Esophagus (tissue), 2 donors: ENCODE results near the gene RNF144B. TPM values are rescaled to one million over a fixed set of nuclear protein-coding genes. Genes with fewer than 3 reads are reported as not detected.

ENCODE experiments used
- H3K27ac ChIP-seq, 2 donors: one replicate each; pipeline ENCODE4 v1.5.1; 2013; ENCODE audit warnings: low read depth in 2 of 2, mild to moderate bottlenecking in 2 of 2, inconsistent platforms in 1 of 2, low read length in 1 of 2, moderate library complexity in 1 of 2
- H3K27me3 ChIP-seq, 2 donors: one replicate each; pipeline ENCODE4 v1.6.1; 2013; ENCODE audit warnings: low read length in 2 of 2, control low read depth in 1 of 2, mild to moderate bottlenecking in 1 of 2; ENCODE audit not compliant: insufficient read depth in 2 of 2, control insufficient read depth in 1 of 2
- H3K36me3 ChIP-seq, 2 donors: one replicate each; pipeline ENCODE4 v1.6.1; 2013; ENCODE audit warnings: low read length in 1 of 2; ENCODE audit not compliant: control insufficient read depth in 2 of 2, insufficient read depth in 2 of 2
- H3K4me1 ChIP-seq, 2 donors: one replicate each; pipeline ENCODE4 v1.6.1; 2013; ENCODE audit warnings: low read length in 1 of 2; ENCODE audit not compliant: control insufficient read depth in 2 of 2, insufficient read depth in 2 of 2
- H3K4me3 ChIP-seq, 2 donors: one replicate each; pipeline ENCODE4 v1.5.1; 2013; ENCODE audit warnings: low read length in 2 of 2, mild to moderate bottlenecking in 2 of 2, low read depth in 1 of 2, moderate library complexity in 1 of 2
- H3K9me3 ChIP-seq, 2 donors: one replicate each; pipeline ENCODE4 v1.6.1; 2013; ENCODE audit warnings: mild to moderate bottlenecking in 2 of 2, low read depth in 1 of 2, low read length in 1 of 2, moderate library complexity in 1 of 2; ENCODE audit not compliant: control insufficient read depth in 2 of 2, insufficient read depth in 1 of 2
- WGBS, 2 donors: extraction: QIAGEN DNeasy Blood & Tissue Kit; methylation state at CpG; one replicate each; pipeline ENCODE4 v1.1.7; 2013; 5-methylcytosine and 5-hydroxymethylcytosine counted together
- polyA plus RNA-seq, 2 donors: library from polyadenylated mRNA; stranded (reverse); fragments of 200-250 nt; gene quantifications; one replicate each; pipeline ENCODE4 v1.2.3, GENCODE V29; 2013
- donor health status: healthy with polysubstance abuse.
- donor health status: Bipolar disorder and iron deficiency.

RNF144B gene
- polyA plus RNA-seq, 2 donors: 5.4 to 6.5 TPM

- 70 to 73% methylated on average over 7 of the region's 7 CpGs for WGBS, 2 donors
- H3K27ac ChIP-seq: no peak overlapping the region
- no peak overlapping the region for H3K4me3 ChIP-seq
- H3K27me3 ChIP-seq: no peaks in the 10 kb centered on the region
- no peaks in the 10 kb centered on the region for H3K9me3 ChIP-seq
- H3K4me1 ChIP-seq: peaks cover 0 to 3% of the 10 kb centered on the region in 2 donors
- H3K36me3 ChIP-seq: no peaks in the 10 kb centered on the region
Measured at GRCh38 chr6:18507018-18507415, 119.9 kb downstream of the RNF144B start.

GRCh38 chr6:18507561-18507960 is 120.4 kb downstream of the RNF144B start:
- no peak overlapping the region for H3K27ac ChIP-seq
- peaks cover 0 to 3% of the 10 kb centered on the region in 2 donors for H3K4me1 ChIP-seq
- no peak overlapping the region for H3K4me3 ChIP-seq
- WGBS, 2 donors: 53 to 68% methylated on average over 2 of the region's 2 CpGs
- H3K27me3 ChIP-seq: no peaks in the 10 kb centered on the region
- H3K9me3 ChIP-seq: no peaks in the 10 kb centered on the region
- H3K36me3 ChIP-seq: no peaks in the 10 kb centered on the region

- 71 to 79% methylated on average over 3 of the region's 3 CpGs for WGBS, 2 donors
- Histone ChIP-seq H3K4me3 (no peak overlapping the region), H3K4me1 (no peaks in the 10 kb centered on the region), H3K9me3 (no peaks in the 10 kb centered on the region), H3K27me3 (no peaks in the 10 kb centered on the region), H3K27ac (no peak overlapping the region), H3K36me3 (no peaks in the 10 kb centered on the region)
Measured at GRCh38 chr6:18509871-18510643, 122.9 kb downstream of the RNF144B start.

- WGBS, 2 donors: 84 to 88% methylated on average over 2 of the region's 2 CpGs
- no peak overlapping the region for H3K27ac ChIP-seq
- no peaks in the 10 kb centered on the region for H3K27me3 ChIP-seq
- H3K9me3 ChIP-seq: no peaks in the 10 kb centered on the region
- no peaks in the 10 kb centered on the region for H3K36me3 ChIP-seq
- no peak overlapping the region for H3K4me3 ChIP-seq
- no peaks in the 10 kb centered on the region for H3K4me1 ChIP-seq
Measured at GRCh38 chr6:18510644-18511033, 123.5 kb downstream of the RNF144B start.

- no peak overlapping the region for H3K4me3 ChIP-seq
- H3K27ac ChIP-seq: no peak overlapping the region
- 82 to 83% methylated on average over 8 of the region's 8 CpGs for WGBS, 2 donors
Measured at GRCh38 chr6:18511211-18511610, 124.1 kb downstream of the RNF144B start.

GRCh38 chr6:18513253-18513798 is 126.2 kb downstream of the RNF144B start:
- Histone ChIP-seq H3K27me3 (no peaks in the 10 kb centered on the region), H3K36me3 (no peaks in the 10 kb centered on the region), H3K4me3 (no peak overlapping the region), H3K9me3 (no peaks in the 10 kb centered on the region), H3K27ac (no peak overlapping the region), H3K4me1 (no peaks in the 10 kb centered on the region)
- WGBS, 2 donors: 64 to 83% methylated on average over 2 of the region's 2 CpGs

More at GRCh38 chr6:18511211-18511610, 124.1 kb downstream of the RNF144B start:
- Histone ChIP-seq H3K4me1 (no peaks in the 10 kb centered on the region), H3K27me3 (no peaks in the 10 kb centered on the region), H3K9me3 (no peaks in the 10 kb centered on the region), H3K36me3 (no peaks in the 10 kb centered on the region)

- Histone ChIP-seq H3K4me3 (no peak overlapping the region), H3K9me3 (no peaks in the 10 kb centered on the region), H3K27me3 (no peaks in the 10 kb centered on the region), H3K27ac (no peak overlapping the region), H3K4me1 (no peaks in the 10 kb centered on the region), H3K36me3 (no peaks in the 10 kb centered on the region)
- 95% methylated on average over 7 of the region's 7 CpGs for WGBS, 2 donors
Measured at GRCh38 chr6:18514180-18514579, 127.0 kb downstream of the RNF144B start.

- Histone ChIP-seq H3K9me3 (no peaks in the 10 kb centered on the region), H3K27me3 (no peaks in the 10 kb centered on the region), H3K27ac (no peak overlapping the region), H3K4me3 (no peak overlapping the region), H3K36me3 (no peaks in the 10 kb centered on the region), H3K4me1 (no peaks in the 10 kb centered on the region)
- WGBS, 2 donors: 65 to 69% methylated on average over 1 of the region's 1 CpG
Measured at GRCh38 chr6:18515767-18516166, 128.6 kb downstream of the RNF144B start.
